GM12873 (cell line): ENCODE measurements around the gene GALNT2.

ENCODE experiments used
- CTCF ChIP-seq: IDR thresholded peaks from 2 replicates; pipeline ENCODE4 v1.5.1; 2012; ENCODE audit warnings: low read depth, mild to moderate bottlenecking, moderate library complexity, low read length, control low read depth; ENCODE audit not compliant: insufficient read depth; ENCODE audit errors: missing control alignments

GALNT2 gene

GRCh38 chr1:230220907-230221306 is 153.9 kb downstream of the GALNT2 start:
- no peak for TF ChIP-seq CTCF

GRCh38 chr1:230222678-230223077 is 155.6 kb downstream of the GALNT2 start:
- peak; percentile 38 for TF ChIP-seq CTCF

DNA sequence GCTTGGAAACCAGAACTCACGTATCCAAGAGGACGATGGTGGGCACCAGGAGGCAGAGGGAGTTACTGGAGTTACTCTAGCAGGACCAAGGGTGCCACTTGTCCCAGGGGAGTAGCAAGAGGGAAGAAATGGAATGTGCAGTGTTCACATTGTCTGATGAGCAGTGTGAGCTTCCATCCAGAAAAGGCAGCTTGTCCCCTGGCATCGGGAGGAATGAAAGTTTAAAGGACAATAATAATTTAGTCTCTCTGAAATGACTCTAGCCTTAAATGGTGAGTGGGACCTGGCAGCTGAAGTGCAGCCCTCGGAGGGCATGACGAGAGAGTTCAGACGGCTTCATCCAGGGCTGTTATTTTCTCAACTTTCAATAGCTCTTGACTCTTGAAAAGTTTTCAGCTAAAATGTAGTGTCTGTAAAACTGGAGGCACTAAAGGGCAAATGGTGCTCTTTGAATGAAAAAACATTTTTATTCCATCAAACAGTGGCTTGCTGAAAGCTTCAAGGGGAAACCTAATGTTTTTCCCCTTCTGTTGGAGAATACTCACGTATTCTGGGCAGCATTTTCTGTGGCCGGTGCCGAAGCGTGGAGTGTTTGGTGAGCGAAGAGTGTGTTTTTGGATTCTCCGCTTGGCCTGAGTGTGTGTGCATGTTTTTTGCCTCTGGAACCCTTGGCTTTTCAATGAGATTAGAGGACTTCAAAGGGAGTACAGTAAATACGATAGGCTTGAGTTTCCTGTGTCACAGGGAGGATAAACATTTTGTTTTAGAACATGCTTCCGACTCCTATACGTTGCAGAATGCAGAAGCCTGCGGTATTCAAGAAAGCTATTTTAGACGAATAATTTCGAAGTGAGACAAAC is 157.3 kb downstream of the GALNT2 start:
- no peak for TF ChIP-seq CTCF

DNA sequence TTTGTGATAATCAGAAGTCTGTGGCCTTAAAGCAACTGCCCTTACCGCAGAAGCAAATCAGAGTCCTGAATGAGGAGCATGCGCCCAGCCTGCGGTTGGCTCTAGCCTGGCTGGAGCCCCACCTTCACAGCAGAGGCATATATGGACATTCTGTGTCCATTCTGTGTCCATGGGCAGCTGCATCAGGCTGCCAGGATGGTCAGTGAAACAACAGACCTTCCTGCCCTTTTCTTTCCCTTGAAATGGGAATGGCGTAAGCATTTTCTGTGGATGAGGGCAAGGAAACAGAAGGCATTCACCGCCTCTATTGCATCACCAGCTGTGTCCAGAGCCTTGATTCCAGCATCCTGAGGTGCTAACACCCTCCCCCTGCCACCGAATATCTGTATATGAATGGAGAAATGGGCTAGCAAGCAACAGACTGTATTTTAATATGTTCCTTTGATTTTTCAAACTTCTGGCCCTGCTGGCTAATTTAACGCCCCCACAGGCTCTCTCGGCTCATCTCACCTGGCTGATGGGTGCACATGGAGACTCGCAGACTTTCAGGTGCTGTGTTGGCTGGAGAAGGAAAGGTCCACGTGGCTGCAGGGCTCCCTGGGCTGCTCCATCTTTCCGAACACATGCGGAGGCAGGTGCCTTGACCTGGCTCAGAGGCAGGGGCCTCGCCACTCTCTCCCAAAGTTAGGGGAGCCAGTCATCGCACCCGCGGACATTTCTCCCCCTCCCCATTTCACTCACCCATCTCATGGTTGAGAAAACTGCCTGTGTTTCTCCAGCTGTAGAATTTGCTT is 159.2 kb downstream of the GALNT2 start:
- no peak for TF ChIP-seq CTCF

- TF ChIP-seq CTCF, result no peak
These were observed 159.8 kb downstream of the GALNT2 start for GRCh38 chr1:230226814-230227213.

DNA sequence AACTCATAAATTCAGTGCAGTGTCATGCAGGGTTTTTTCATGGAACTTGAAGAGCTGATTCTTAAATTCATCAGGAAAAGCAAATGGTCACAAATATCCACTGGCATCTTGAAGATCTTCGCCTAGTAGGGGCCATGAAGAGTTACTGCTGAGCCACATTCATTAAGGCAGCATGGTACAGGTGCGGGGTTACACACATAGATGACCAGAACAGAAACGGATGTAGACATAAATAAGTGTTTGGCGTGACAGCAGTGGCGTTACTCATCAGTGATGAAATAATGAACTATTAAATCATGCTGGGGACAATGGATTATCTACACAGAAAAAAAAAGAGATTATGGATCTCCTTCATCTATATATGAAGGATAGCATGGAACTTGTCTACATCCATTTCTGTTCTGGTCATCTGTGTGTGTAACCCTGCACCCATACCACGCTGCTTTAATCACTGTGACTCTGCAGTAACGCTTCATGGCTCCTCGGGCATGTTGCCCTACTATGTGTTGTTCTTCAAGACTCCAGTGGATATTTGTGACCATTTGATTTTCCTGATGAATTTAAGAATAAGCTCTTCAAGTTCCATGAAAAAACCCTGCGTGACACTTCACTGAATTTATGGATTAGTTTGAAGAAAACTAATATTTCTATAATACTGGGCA is 161.3 kb downstream of the GALNT2 start:
- TF ChIP-seq CTCF, result no peak

- no peak for TF ChIP-seq CTCF
These were observed 163.2 kb downstream of the GALNT2 start for GRCh38 chr1:230230273-230230672.
